GM21526 (cell line): ENCODE measurements around the gene ASB2.

Experiments used
- ATAC-seq: cut with Tn5 transposase; IDR thresholded peaks from one replicate; pipeline ENCODE4 v1.9.1; 2021; ENCODE audit warnings: moderate library complexity; ENCODE audit not compliant: unreplicated experiment, low FRiP score

ASB2 gene

GRCh38 chr14:93911975-93912615, 64.3 kb downstream of the ASB2 start:
- ATAC-seq, result no peak

GRCh38 chr14:93909429-93910128, 66.8 kb downstream of the ASB2 start:
- ATAC-seq, result no peak

GRCh38 chr14:93906341-93907329, 69.7 kb downstream of the ASB2 start:
- ATAC-seq, result peak; percentile 61

GRCh38 chr14:93905623-93906022, 70.7 kb downstream of the ASB2 start:
- ATAC-seq, result no peak

- ATAC-seq, result no peak
Observed at GRCh38 chr14:93903342-93904184, 72.8 kb downstream of the ASB2 start.

- ATAC-seq, result no peak
Observed at GRCh38 chr14:93902619-93903307, 73.6 kb downstream of the ASB2 start.

GRCh38 chr14:93901813-93902212, 74.6 kb downstream of the ASB2 start:
- ATAC-seq, result no peak

GRCh38 chr14:93898731-93899130, 77.6 kb downstream of the ASB2 start:
- ATAC-seq, result no peak

GRCh38 chr14:93898081-93898611, 78.2 kb downstream of the ASB2 start:
- no peak for ATAC-seq

GRCh38 chr14:93897476-93897845, 78.9 kb downstream of the ASB2 start:
- no peak for ATAC-seq

GRCh38 chr14:93895023-93895604, 81.3 kb downstream of the ASB2 start:
- ATAC-seq, result no peak

- no peak for ATAC-seq
Observed at GRCh38 chr14:93893661-93894261, 82.6 kb downstream of the ASB2 start.

GRCh38 chr14:93892923-93893558, 83.3 kb downstream of the ASB2 start:
- no peak for ATAC-seq

GRCh38 chr14:93892505-93892839, 83.9 kb downstream of the ASB2 start:
- ATAC-seq, result no peak

GRCh38 chr14:93891756-93892504, 84.4 kb downstream of the ASB2 start:
- ATAC-seq, result no peak

GRCh38 chr14:93889739-93890483, 86.5 kb downstream of the ASB2 start:
- no peak for ATAC-seq

GRCh38 chr14:93888995-93889394, 87.4 kb downstream of the ASB2 start:
- no peak for ATAC-seq
